ENCODE results near the gene TMEM233. TPM values are rescaled to one million over a fixed set of nuclear protein-coding genes. Genes with fewer than 3 reads are reported as not detected.

The TMEM233 gene
- total RNA-seq, 1 experiment from 2014 or later, result not detected

- no peak for TF ChIP-seq ZNF274 (IDR thresholded peaks at IDR 0.05; ENCODE audit: low read depth, low read length)
- TF ChIP-seq POLR2A (IDR thresholded peaks at IDR 0.05; ENCODE audit: borderline replicate concordance, extremely low read depth, insufficient read depth, insufficient read length), result no peak
- TF ChIP-seq EZH2 (IDR thresholded peaks at IDR 0.05), result no peak
- no peak for TF ChIP-seq CBX3 (IDR thresholded peaks at IDR 0.05; ENCODE audit: low read depth)
- TF ChIP-seq ZFX (IDR thresholded peaks at IDR 0.05), result no peak
- no peak for TF ChIP-seq YY1 (IDR thresholded peaks at IDR 0.05; ENCODE audit: extremely low read depth, insufficient replicate concordance, low read depth, low read length)
- TF ChIP-seq ATF3 (IDR thresholded peaks at IDR 0.05), result no peak
- TF ChIP-seq CEBPB (IDR thresholded peaks at IDR 0.05; ENCODE audit: low read depth), result no peak
- TF ChIP-seq CTCF (IDR thresholded peaks at IDR 0.05 in 2 of 3, conservative IDR thresholded peaks at IDR 0.05 in 1 of 3; ENCODE audit: borderline replicate concordance in 1 of 3, insufficient read depth in 1 of 3, low read depth in 2 of 3, low read length in 2 of 3), result no peak
- no peak for TF ChIP-seq TCF7L2 (IDR thresholded peaks at IDR 0.05; ENCODE audit: borderline replicate concordance, extremely low read depth, insufficient read depth, insufficient read length)
- TF ChIP-seq FOSL1 (IDR thresholded peaks at IDR 0.05; ENCODE audit: low read depth), result no peak
- TF ChIP-seq RAD21 (IDR thresholded peaks at IDR 0.05; ENCODE audit: low read depth), result no peak
- no peak for TF ChIP-seq MAX (IDR thresholded peaks at IDR 0.05)
- TF ChIP-seq EZH2phosphoT487 (IDR thresholded peaks at IDR 0.05; ENCODE audit: borderline replicate concordance), result no peak
- no peak for TF ChIP-seq EGR1 (IDR thresholded peaks at IDR 0.05; ENCODE audit: low read depth)
- no peak for TF ChIP-seq ELF1 (IDR thresholded peaks at IDR 0.05; ENCODE audit: borderline replicate concordance, low read depth)
- no peak for TF ChIP-seq SRF (IDR thresholded peaks at IDR 0.05; ENCODE audit: low read depth)
- TF ChIP-seq SIN3A (IDR thresholded peaks at IDR 0.05; ENCODE audit: low read depth), result no peak
- no peak for TF ChIP-seq ZBTB33 (IDR thresholded peaks at IDR 0.05; ENCODE audit: extremely low read depth, insufficient replicate concordance, low read length)
- no peak for TF ChIP-seq POLR2AphosphoS5 (IDR thresholded peaks at IDR 0.05; ENCODE audit: low read depth, low read length)
- Histone ChIP-seq H3K9me2 (ENCODE audit: insufficient read depth) (no peaks in the 10 kb centered on the region), H3K27ac (ENCODE audit: low read depth, low read length) (no peak overlapping the region), H2AFZ (ENCODE audit: low read depth, low read length, poor library complexity, severe bottlenecking) (no peak overlapping the region), H3K4me1 (ENCODE audit: control insufficient read depth in 1 of 2, insufficient read depth in 2 of 2, low read length in 2 of 2) (no peaks in the 10 kb centered on the region), H4K20me1 (ENCODE audit: insufficient read depth) (no peaks in the 10 kb centered on the region), H3K27me3 (ENCODE audit: insufficient read depth, low read length) (no peaks in the 10 kb centered on the region), H3K36me3 (ENCODE audit: control insufficient read depth in 1 of 2, insufficient read depth in 2 of 2, low read length in 2 of 2) (no peaks in the 10 kb centered on the region), H3K4me3 (replicated peaks in 1 of 2; ENCODE audit: low read depth in 1 of 2, low read length in 2 of 2) (no peak overlapping the region), H3K9me3 (ENCODE audit: control insufficient read depth in 1 of 2, insufficient read depth in 1 of 2, low read depth in 1 of 2, low read length in 2 of 2) (no peaks in the 10 kb centered on the region), H3K4me2 (ENCODE audit: low read length) (no peak overlapping the region), H3K9ac (ENCODE audit: low read length) (no peak overlapping the region), H3K79me2 (ENCODE audit: insufficient read depth, low read length) (no peaks in the 10 kb centered on the region)
- RAD21 ChIA-PET (ENCODE audit: low non-redundant PET in 1 of 2, low total read pairs in 2 of 2, uncharacterized antibody in 2 of 2, unreplicated experiment in 2 of 2), result interaction anchor here in 1 of 2 experiments (0.6 kb wide), 1 partner anchor 28 kb away, joined by 3 read pairs; no protein-coding TSS in a partner anchor
- CTCF ChIA-PET, result interaction anchor here (0.6 kb wide), 1 partner anchor 1187 kb away, joined by 5 read pairs; no protein-coding TSS in a partner anchor
- POLR2A ChIA-PET, result no interaction called here
- intact Hi-C loops (cut with micrococcal nuclease), result no loop called here
- ATAC-seq (no peak; the same call in 1 of the 2 replicates), DNase-seq (ENCODE audit: low read depth, low spot score) (no peak)
- no TSS peak for BruUV-seq (replicated peaks)
Measured at GRCh38 chr12:119565404-119565803, 28.2 kb upstream of the TMEM233 start.
